Lower leg skin (tissue), 4 donors: ENCODE measurements around the gene CHIC2. TPM values are rescaled to one million over a fixed set of nuclear protein-coding genes. Genes with fewer than 3 reads are reported as not detected.
"Not testable (repeated sequence)": the region's sequence is repeated elsewhere in the genome, so short reads cannot be mapped to it uniquely, and the experiment has no call there.

Experiments
- DNase-seq, 2 donors: peaks; one replicate each; pipeline ENCODE4 v3.0.0-alpha.2; 2019; ENCODE audit warnings: low spot score in 2 of 2
- H3K4me3 ChIP-seq: fragments of 200-600 bp; sonication (generic); 2 replicates; pipeline ENCODE4 v1.5.1; 2017; ENCODE audit warnings: mild to moderate bottlenecking, low read depth; ENCODE audit not compliant: poor library complexity, severe bottlenecking
- POLR2A ChIP-seq, 2 donors: fragments of 450-650 bp; IDR thresholded peaks; one replicate each; pipeline ENCODE4 v1.6.1; 2016 to 2017; ENCODE audit warnings: antibody characterized with exemption in 2 of 2, mild to moderate bottlenecking in 1 of 2, moderate library complexity in 1 of 2
- WGBS, 2 donors: methylation state at CpG; one replicate each; pipeline ENCODE4 v1.1.5; 2018; 5-methylcytosine and 5-hydroxymethylcytosine counted together
- intact Hi-C: fragments of 100-400 bp; cut with DNase I; formaldehyde crosslinking; loops from one replicate; pipeline ENCODE4 v1.15.0; 2023; ENCODE audit warnings: low total_unique reads
- total RNA-seq, 4 donors: library from RNA; depleted of rRNA; stranded (reverse); fragments of >200 nt; gene quantifications; one replicate each; pipeline ENCODE4 v1.1.0, GENCODE V29; 2016
- TF ChIP-seq, protein P1 (sequence below), 3 donors: fragments of 450-650 bp; IDR thresholded peaks; one replicate each; pipeline ENCODE4 v1.5.1; 2016; ENCODE audit warnings: antibody characterized with exemption in 3 of 3, mild to moderate bottlenecking in 3 of 3, moderate library complexity in 2 of 3

CHIC2 gene
- 10 to 100 TPM; 63.0 to 80.7 (median 69.8) TPM for total RNA-seq

DNA sequence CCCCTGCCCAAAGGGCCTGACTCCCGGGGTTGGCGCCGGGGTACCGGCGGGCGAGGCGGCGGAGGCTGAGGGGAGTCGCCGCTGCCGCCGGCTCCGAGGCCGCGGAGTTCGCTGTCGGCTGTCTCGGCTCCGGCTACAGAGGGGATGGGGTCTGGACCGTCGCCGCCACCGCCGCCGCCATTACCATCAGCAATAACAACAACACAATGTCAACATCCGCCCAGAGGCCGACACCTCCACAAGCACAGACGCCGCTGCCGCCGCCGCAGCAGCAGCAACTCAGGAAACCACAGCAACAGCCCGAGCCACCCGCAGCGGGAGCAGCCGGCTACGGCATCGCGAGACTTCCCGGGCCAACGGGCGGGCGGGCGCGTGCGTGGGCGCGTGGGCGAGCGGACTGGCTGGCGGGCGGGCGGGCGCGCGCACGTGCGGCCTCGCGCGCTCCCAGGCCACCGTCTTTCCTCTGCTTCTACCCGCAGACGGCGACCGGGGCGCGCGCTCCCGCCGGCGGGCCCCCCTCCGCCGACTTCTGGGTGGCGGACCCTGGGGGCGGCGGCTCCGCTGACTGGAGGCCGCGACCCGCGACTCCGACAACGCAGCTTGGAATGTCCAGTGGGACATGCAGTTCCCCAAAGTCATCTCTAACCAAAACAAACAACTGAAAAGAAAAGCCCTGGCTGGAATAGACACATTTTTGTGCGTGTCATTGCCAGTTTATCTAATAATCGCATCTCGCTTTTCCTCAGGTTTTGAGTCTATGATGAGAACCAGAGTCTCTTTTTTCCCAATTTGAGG lies at the start of gene CHIC2:
Gene CHIC2 (minus strand): TSS at position 289 of the 795 bp plus-strand sequence. CDS start 305 bp downstream, outside the sequence.
- DNase-seq, result peak; percentile 93 to 99
- intact Hi-C loops, result no loop called here
- 0% methylated on average over 15 to 51 of the region's 87 CpGs for WGBS, 2 donors
- peak within 1 kb of the TSS; percentile 98 for H3K4me3 ChIP-seq
- TF ChIP-seq, protein P1, sequence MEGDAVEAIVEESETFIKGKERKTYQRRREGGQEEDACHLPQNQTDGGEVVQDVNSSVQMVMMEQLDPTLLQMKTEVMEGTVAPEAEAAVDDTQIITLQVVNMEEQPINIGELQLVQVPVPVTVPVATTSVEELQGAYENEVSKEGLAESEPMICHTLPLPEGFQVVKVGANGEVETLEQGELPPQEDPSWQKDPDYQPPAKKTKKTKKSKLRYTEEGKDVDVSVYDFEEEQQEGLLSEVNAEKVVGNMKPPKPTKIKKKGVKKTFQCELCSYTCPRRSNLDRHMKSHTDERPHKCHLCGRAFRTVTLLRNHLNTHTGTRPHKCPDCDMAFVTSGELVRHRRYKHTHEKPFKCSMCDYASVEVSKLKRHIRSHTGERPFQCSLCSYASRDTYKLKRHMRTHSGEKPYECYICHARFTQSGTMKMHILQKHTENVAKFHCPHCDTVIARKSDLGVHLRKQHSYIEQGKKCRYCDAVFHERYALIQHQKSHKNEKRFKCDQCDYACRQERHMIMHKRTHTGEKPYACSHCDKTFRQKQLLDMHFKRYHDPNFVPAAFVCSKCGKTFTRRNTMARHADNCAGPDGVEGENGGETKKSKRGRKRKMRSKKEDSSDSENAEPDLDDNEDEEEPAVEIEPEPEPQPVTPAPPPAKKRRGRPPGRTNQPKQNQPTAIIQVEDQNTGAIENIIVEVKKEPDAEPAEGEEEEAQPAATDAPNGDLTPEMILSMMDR (IDR thresholded peaks at IDR 0.05), result no peak
- peak in 1 of 2 donors; percentile 90 for TF ChIP-seq POLR2A (IDR thresholded peaks at IDR 0.05)

DNA sequence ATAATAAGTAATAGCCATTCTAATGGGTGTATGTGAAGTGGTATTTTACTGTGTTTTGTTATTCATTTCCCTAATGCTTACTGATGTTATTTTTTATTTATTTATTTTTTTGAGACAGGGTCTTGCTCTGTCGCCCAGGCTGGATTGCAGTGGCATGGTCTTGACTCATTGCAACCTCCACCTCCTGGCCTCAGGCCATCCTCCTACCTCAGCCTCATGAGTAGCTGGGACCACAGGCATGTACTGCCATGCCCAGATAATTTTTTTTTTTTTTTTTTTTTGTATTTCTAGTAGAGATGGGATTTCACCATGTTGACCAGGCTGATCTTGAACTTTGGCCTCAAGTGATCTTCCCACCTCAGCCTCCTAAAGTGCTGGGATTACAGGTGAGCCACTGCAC lies 48.8 kb upstream of the CHIC2 start:
- intact Hi-C loops, DNase-seq, H3K4me3 ChIP-seq: not testable (repeated sequence)
- 97 to 100% methylated on average over 1 of the region's 1 CpG for WGBS, 2 donors

DNA sequence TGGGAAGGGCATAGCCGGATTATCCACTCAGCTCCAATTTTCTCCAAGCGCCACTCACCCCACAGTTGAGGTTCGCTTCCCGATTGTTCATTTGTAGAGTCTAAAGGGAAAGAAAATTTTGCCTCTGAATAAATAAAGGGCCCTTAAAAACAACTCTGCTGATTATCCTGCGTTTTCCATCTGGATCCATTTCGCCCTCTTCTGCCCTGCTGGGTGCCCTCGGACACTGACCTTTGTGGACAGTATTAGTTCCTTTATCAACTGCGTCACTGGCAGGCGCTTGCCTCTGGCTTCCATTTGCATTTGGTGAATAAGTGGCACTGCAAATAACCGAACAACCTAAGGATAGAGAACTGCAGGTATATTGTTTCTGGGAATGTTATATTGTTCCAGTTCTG lies 45.6 kb upstream of the CHIC2 start:
- no peak for DNase-seq
- TF ChIP-seq, protein P1 (IDR thresholded peaks at IDR 0.05), result no peak
- TF ChIP-seq POLR2A (IDR thresholded peaks at IDR 0.05), result no peak
- no peak overlapping the region for H3K4me3 ChIP-seq
- intact Hi-C loops, result no loop called here
- WGBS, 2 donors, result 29 to 32% methylated on average over 10 of the region's 10 CpGs

DNA sequence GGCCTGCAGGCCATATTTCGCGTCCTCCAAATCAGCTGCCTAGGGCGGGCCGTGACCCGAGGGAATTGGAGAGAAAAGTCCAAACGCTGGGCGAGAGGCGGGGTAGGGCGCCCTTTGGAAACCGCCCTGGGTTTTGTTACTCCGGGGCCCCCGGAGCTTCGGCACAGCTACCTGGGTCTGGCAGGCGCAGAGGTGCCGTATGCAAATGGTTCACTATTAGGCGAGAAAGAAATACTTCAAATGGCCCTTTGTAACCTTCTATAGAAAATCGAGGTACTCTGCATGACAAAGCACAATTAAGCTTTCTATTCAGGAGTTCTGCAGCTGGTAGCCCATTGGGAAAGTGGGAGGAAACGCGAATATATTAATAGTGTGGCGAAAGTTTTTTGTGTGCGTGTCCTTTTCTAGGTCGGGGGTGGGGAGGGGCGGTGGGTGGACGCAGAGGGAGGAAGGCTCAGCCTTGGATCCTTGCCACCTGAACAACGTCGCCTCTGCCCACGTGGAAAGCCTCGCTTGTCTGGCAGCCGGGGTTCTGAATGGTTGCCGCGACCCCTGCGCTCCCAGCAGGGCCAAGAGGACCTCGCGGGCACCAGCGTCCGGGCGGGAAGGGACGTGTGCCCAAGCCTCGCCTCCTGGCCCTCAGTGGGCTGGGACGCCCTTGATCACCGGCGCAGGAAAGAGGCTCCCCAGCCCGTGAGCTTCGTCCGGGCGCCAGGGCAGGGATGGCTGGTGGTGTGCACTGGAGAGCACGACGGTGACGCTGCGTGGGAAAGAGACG lies 45.0 kb upstream of the CHIC2 start:
- no peak for DNase-seq
- intact Hi-C loops, result no loop called here
- H3K4me3 ChIP-seq, result no peak overlapping the region
- WGBS, 2 donors, result 12 to 17% methylated on average over 45 to 49 of the region's 51 CpGs
- no peak for TF ChIP-seq POLR2A (IDR thresholded peaks at IDR 0.05)
- TF ChIP-seq, protein P1 (IDR thresholded peaks at IDR 0.05), result no peak

DNA sequence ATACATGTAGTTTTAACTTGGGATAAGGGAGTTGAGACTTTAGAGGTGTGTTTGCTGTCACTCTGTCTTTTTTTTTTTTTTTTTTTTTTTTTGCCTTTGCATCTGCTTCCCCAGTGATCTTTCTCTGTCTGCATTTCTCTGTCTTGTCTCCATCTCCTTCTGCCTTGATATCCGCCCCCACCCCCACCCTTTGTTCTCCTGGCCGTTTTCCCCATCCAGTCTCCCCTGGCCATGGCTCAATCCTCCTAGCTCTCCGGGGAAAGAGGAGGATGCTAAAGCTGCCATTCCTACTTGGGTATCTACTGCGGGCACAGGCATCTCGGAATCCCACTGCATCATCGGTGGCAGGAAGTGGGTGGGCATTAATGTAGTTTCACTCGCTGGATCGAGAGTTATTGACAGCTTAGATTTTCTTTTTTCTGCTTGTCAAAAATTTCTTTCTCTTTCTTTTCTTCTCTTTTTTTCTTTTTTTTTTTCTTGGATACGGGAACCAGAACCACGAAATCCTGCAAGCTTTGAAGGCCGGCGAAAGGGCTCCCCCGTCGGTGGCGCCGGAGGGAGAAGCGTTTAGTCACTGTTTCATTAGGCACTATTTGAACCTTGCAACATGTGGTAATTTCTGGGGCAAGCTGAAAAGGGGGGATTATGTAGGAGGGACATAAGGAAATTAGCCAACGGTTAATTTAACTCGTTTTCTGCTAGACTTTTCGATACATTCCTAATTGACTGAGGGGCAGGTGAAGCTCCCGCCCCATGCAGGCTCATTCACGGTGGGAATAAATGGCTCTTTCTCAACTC lies 43.7 kb upstream of the CHIC2 start:
- TF ChIP-seq POLR2A (IDR thresholded peaks at IDR 0.05), result no peak
- TF ChIP-seq, protein P1 (IDR thresholded peaks at IDR 0.05), result no peak
- no peak overlapping the region for H3K4me3 ChIP-seq
- WGBS, 2 donors, result 23 to 27% methylated on average over 22 of the region's 22 CpGs
- intact Hi-C loops, result no loop called here
- DNase-seq, result no peak
